Thyroid gland (tissue), 4 donors: ENCODE measurements around the gene MGMT.

Experiments
- CTCF ChIP-seq, 6 experiments: fragments of 200-600 bp in 3 of 6; fragments of 450-650 bp in 3 of 6; sonication (generic) in 3 of 6; IDR thresholded peaks; one replicate each; pipeline ENCODE4 v1.5.1; 2016 to 2019; ENCODE audit warnings: antibody characterized with exemption in 6 of 6, mild to moderate bottlenecking in 2 of 6, inconsistent platforms in 1 of 6, moderate library complexity in 1 of 6
- POLR2A ChIP-seq, 2 donors: fragments of 450-650 bp; IDR thresholded peaks; one replicate each; pipeline ENCODE4 v1.6.1; 2017; ENCODE audit warnings: antibody characterized with exemption in 2 of 2, mild to moderate bottlenecking in 2 of 2, moderate library complexity in 1 of 2

GRCh38 chr10:129774082-129774735, 307.2 kb downstream of the MGMT start:
- TF ChIP-seq CTCF (IDR thresholded peaks at IDR 0.05) (no peak), POLR2A (IDR thresholded peaks at IDR 0.05) (no peak)
